MM.1S (cell line): ENCODE results near the gene HEATR1.

Experiments used
- DNase-seq: peaks from one replicate; pipeline ENCODE4 v3.0.0-alpha.2; 2015
- H2AFZ ChIP-seq: fragments of 300-600 bp; sonication (generic); 2 replicates; pipeline ENCODE4 v1.6.0; 2016; ENCODE audit warnings: antibody characterized with exemption, low read length
- H3F3A ChIP-seq: fragments of 300-600 bp; sonication (generic); 2 replicates; pipeline ENCODE4 v1.6.1; 2016; ENCODE audit warnings: mild to moderate bottlenecking, antibody characterized with exemption, low read length, moderate library complexity, mixed read lengths; ENCODE audit not compliant: insufficient read depth
- H3K27ac ChIP-seq: fragments of 300-600 bp; sonication (generic); 2 replicates; pipeline ENCODE4 v1.5.1; 2016; ENCODE audit warnings: mild to moderate bottlenecking, low read length
- H3K27me3 ChIP-seq: fragments of 300-600 bp; sonication (generic); replicated peaks from 2 replicates; pipeline ENCODE4 v1.6.0; 2016; ENCODE audit warnings: low read length; ENCODE audit not compliant: insufficient read depth
- H3K36me3 ChIP-seq: fragments of 300-600 bp; sonication (generic); replicated peaks from 2 replicates; pipeline ENCODE4 v1.6.1; 2016; ENCODE audit warnings: mild to moderate bottlenecking, low read length, mixed read lengths; ENCODE audit not compliant: insufficient read depth
- H3K4me1 ChIP-seq: fragments of 300-600 bp; sonication (generic); 2 replicates; pipeline ENCODE4 v1.6.1; 2016; ENCODE audit warnings: low read length, mixed read lengths
- H3K4me2 ChIP-seq: fragments of 300-600 bp; sonication (generic); 2 replicates; pipeline ENCODE4 v1.6.0; 2016; ENCODE audit warnings: low read depth, low read length
- H3K4me3 ChIP-seq: fragments of 300-600 bp; sonication (generic); 2 replicates; pipeline ENCODE4 v1.5.1; 2016; ENCODE audit warnings: low read length, mixed read lengths
- H3K79me2 ChIP-seq: fragments of 300-600 bp; sonication (generic); 2 replicates; pipeline ENCODE4 v1.6.1; 2016; ENCODE audit warnings: mixed run types, low read length, mixed read lengths
- H3K9ac ChIP-seq: fragments of 300-600 bp; sonication (generic); 2 replicates; pipeline ENCODE4 v1.6.1; 2016; ENCODE audit warnings: low read length, mixed read lengths
- H3K9me2 ChIP-seq: fragments of 300-600 bp; sonication (generic); replicated peaks from 2 replicates; pipeline ENCODE4 v1.6.1; 2016; ENCODE audit warnings: mild to moderate bottlenecking, low read length, mixed read lengths; ENCODE audit not compliant: insufficient read depth
- H3K9me3 ChIP-seq: fragments of 300-600 bp; sonication (generic); replicated peaks from 2 replicates; pipeline ENCODE4 v1.6.1; 2016; ENCODE audit warnings: mild to moderate bottlenecking, low read length, mixed read lengths; ENCODE audit not compliant: insufficient read depth
- H4K20me1 ChIP-seq: fragments of 300-600 bp; sonication (generic); 2 replicates; pipeline ENCODE4 v1.6.1; 2016; ENCODE audit warnings: mild to moderate bottlenecking, low read length, moderate library complexity, mixed read lengths; ENCODE audit not compliant: insufficient read depth
- EZH2 ChIP-seq: fragments of 300-600 bp; sonication (generic); optimal IDR thresholded peaks from 2 replicates; pipeline ENCODE3; 2017; ENCODE audit warnings: low read depth, mild to moderate bottlenecking, antibody characterized with exemption, low read length, mixed read lengths
- EZH2phosphoT487 ChIP-seq: fragments of 300-600 bp; sonication (generic); IDR thresholded peaks from 2 replicates; pipeline ENCODE4 v1.6.1; 2018; ENCODE audit warnings: antibody characterized with exemption, low read length
- TF ChIP-seq, protein P1 (sequence below): fragments of 300-600 bp; sonication (generic); IDR thresholded peaks from 2 replicates; pipeline ENCODE4 v1.5.1; 2016; ENCODE audit warnings: antibody characterized with exemption, low read length, mixed read lengths

HEATR1 gene

DNA sequence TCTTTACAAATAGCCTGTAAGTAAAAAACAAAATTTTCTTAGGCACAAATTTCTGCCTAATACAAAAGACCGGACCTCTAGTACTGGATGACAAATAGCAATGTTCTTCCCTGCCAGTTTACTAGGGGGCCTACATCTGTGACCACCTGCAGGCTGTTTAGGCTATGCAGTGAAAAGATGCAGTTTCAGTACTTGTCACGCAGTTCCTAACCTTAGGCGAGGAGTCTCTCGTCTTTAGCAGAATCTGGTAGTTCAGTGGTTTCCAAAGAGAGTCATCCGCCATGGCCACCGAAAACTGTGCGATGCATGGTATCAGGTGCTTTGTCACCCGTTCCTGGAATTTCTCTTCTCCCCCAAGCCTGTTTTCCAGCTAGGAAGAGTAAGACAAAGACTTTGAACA lies 50.9 kb downstream of the HEATR1 start:
- peaks cover 27% of the 10 kb centered on the region for H3K36me3 ChIP-seq
- H3K27ac ChIP-seq: no peak overlapping the region
- H3K4me1 ChIP-seq: no peaks in the 10 kb centered on the region
- H3K27me3 ChIP-seq: no peaks in the 10 kb centered on the region
- H3K4me3 ChIP-seq: no peak overlapping the region
- no peaks in the 10 kb centered on the region for H3K9me2 ChIP-seq
- no peaks in the 10 kb centered on the region for H4K20me1 ChIP-seq
- H2AFZ ChIP-seq: no peak overlapping the region
- no peaks in the 10 kb centered on the region for H3F3A ChIP-seq
- H3K4me2 ChIP-seq: no peak overlapping the region
- TF ChIP-seq, protein P1, sequence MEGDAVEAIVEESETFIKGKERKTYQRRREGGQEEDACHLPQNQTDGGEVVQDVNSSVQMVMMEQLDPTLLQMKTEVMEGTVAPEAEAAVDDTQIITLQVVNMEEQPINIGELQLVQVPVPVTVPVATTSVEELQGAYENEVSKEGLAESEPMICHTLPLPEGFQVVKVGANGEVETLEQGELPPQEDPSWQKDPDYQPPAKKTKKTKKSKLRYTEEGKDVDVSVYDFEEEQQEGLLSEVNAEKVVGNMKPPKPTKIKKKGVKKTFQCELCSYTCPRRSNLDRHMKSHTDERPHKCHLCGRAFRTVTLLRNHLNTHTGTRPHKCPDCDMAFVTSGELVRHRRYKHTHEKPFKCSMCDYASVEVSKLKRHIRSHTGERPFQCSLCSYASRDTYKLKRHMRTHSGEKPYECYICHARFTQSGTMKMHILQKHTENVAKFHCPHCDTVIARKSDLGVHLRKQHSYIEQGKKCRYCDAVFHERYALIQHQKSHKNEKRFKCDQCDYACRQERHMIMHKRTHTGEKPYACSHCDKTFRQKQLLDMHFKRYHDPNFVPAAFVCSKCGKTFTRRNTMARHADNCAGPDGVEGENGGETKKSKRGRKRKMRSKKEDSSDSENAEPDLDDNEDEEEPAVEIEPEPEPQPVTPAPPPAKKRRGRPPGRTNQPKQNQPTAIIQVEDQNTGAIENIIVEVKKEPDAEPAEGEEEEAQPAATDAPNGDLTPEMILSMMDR: no peak
- TF ChIP-seq EZH2 (no peak), EZH2phosphoT487 (no peak)
- no peak overlapping the region for H3K9ac ChIP-seq
- H3K9me3 ChIP-seq: no peaks in the 10 kb centered on the region
- DNase-seq: no peak
- no peaks in the 10 kb centered on the region for H3K79me2 ChIP-seq

GRCh38 chr1:236552901-236553300 lies 51.4 kb downstream of the HEATR1 start:
- no peaks in the 10 kb centered on the region for H4K20me1 ChIP-seq
- no peaks in the 10 kb centered on the region for H3K9me2 ChIP-seq
- no peak overlapping the region for H3K27ac ChIP-seq
- H3K27me3 ChIP-seq: no peaks in the 10 kb centered on the region
- H3K9me3 ChIP-seq: no peaks in the 10 kb centered on the region
- no peak overlapping the region for H2AFZ ChIP-seq
- no peak overlapping the region for H3K9ac ChIP-seq
- H3K4me3 ChIP-seq: no peak overlapping the region
- H3K79me2 ChIP-seq: no peaks in the 10 kb centered on the region
- no peak for DNase-seq
- H3K4me2 ChIP-seq: no peak overlapping the region
- no peaks in the 10 kb centered on the region for H3F3A ChIP-seq
- no peaks in the 10 kb centered on the region for H3K4me1 ChIP-seq
- peaks cover 27% of the 10 kb centered on the region for H3K36me3 ChIP-seq
- TF ChIP-seq, protein P1: no peak
- TF ChIP-seq EZH2 (no peak), EZH2phosphoT487 (no peak)

GRCh38 chr1:236552096-236552495 lies 52.2 kb downstream of the HEATR1 start:
- no peak overlapping the region for H3K4me3 ChIP-seq
- H3K27me3 ChIP-seq: no peaks in the 10 kb centered on the region
- H3K4me2 ChIP-seq: no peak overlapping the region
- no peaks in the 10 kb centered on the region for H3K9me3 ChIP-seq
- TF ChIP-seq EZH2phosphoT487: no peak
- TF ChIP-seq, protein P1: no peak
- TF ChIP-seq EZH2: no peak
- no peaks in the 10 kb centered on the region for H3K79me2 ChIP-seq
- no peak for DNase-seq
- no peak overlapping the region for H3K27ac ChIP-seq
- no peaks in the 10 kb centered on the region for H3K4me1 ChIP-seq
- peaks cover 27% of the 10 kb centered on the region for H3K36me3 ChIP-seq
- no peak overlapping the region for H3K9ac ChIP-seq
- H3K9me2 ChIP-seq: no peaks in the 10 kb centered on the region
- H3F3A ChIP-seq: no peaks in the 10 kb centered on the region
- no peaks in the 10 kb centered on the region for H4K20me1 ChIP-seq
- H2AFZ ChIP-seq: no peak overlapping the region
